Stimulated activated naive CD4-positive, alpha-beta T cell (primary cell): Measurements from ENCODE around the gene ERH.
"Not testable (repeated sequence)": the region's sequence is repeated elsewhere in the genome, so short reads cannot be mapped to it uniquely, and the experiment has no call there.

ENCODE experiments used
- DNase-seq, 6 experiments: peaks; one replicate each; lab custom pipeline; 2025; lab: John Stamatoyannopoulos, UW

ERH gene

DNA sequence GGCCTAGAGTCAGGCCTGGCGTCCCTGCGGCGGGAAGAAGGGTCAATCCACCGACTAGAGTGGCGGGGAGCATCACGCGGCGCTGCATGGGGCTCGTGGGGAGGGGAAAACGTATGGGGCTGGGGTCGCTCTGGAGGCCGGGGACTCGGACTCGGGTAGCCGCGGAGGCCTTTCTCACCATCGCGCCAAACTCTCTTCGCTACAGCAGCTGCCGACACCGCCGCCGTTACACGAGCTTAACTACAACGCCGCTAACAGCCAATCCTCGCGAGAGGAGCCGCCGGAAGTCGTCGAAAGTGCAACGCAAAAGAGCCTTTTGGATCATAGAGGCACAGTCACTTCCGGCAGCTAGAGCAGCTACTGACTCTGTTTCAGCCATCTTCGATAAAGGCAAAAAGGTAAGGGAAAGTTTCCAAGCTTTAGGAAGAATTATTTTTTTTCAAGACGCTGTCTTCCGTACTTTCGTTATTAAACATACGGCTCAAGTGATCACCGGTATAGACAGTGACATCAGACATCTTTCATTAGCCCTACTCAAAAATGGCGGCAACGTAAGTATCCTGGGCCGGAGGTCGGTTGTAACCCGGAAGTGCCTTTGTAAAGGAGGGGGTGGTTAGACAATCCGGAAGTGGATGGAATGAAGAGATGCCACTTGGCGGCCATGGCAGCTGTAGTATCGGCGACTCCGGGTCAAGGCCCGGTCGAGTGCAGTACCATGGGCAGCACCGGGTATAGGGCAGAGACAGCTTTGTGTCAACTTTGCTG lies at the start of gene ERH, which contains the start of gene SLC39A9:
Gene ERH, minus strand, starts transcription at position 247 of the 765 bp plus-strand sequence. Its CDS starts 66 bp downstream, at position 181.
Gene SLC39A9, plus strand, starts transcription at position 640 of the 765 bp plus-strand sequence. CDS start 678 bp downstream, outside the sequence.
- peak; percentile 86 to 97 (median 95) for DNase-seq

DNA sequence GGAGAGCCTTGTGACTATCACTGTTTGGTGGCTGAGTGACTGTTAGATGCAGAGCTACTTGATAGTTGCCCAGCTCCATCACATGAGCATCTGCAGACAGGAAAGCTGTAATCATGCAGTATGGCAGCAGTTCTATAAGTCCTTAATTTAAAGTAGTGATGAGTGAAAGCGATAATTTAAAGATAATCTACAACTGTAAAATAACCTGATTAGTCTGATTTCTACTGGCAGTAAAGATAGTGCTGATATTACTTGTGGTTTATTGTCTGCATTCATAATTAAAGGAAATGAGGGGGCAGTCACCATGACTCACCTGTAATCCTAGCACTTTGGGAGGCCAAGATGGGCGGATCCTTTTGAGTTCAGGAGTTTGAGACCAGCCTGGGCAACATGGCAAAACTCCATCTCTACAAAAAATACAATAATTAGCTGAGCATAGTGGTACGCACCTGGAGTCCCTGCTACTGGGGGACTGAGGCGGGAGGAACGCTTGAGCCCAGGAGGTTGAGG lies 45.3 kb upstream of the ERH start:
- DNase-seq, result no peak

DNA sequence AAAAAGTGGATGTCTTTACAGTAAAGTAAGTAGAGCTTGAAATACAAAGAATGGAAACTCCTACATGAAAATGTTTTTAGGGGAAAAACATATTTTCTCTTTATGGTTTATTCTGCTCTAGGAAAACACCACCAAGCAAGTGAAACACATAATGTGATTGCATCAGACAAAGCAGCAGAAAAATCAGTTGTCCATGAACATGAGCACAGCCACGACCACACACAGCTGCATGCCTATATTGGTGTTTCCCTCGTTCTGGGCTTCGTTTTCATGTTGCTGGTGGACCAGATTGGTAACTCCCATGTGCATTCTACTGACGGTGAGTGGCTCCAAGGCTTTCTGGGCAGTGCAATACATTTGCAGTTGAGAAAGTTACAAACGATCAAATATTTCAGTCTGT lies 43.8 kb upstream of the ERH start:
- DNase-seq, result no peak

DNA sequence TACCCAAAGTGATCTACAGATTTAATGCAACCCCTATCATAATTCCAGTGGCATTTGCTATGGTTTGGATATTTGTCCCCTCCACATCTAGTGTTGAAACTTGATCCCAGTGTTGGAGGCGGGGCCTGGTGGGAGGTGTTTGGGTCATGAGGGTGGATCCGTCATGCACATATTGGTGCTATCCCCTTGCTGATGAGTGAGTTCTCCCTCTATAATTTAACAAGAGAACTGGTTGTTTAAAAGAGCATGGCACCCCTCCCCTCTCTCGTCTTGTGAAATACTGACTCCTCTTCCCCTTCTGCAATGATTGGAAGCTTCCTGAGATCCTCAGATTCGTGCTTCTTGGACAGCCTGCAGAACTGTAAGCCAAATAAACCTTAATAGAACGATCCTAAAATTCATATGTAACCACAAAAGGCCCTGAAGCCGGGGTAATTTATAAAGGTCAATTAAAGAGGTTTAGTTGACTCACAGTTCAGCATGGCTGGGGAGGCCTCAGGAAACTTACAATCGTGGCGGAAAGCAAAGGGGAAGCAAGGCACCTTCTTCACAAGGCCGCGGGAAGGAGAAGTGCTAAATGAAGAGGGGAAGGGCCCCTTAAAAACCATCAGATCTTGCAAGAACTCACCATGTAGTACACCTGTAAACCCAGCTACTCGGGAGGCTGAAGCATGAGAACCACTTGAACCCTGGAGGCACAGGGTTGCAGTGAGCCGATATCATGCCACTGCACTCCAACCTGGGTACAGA lies 41.6 kb upstream of the ERH start:
- no peak for DNase-seq

DNA sequence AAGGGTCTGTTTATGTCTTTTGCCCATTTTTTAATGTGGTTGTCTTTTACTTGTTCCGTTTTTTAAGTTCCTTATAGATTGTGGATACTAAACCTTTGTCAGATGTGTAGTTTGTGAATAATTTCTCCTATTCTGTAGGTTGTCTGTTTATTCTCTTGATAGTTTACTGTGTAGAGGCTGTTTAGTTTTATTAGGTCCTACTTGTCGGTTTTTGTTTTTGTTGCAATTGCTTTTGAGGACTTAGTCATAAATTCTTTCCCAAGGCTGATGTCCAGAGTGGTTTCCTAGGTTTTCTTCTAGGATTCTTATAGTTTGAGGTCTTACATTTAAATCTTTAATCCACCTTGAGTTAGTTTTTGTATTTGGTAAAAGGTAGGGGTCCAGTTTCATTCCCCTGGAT lies 34.3 kb upstream of the ERH start:
- DNase-seq, result no peak

DNA sequence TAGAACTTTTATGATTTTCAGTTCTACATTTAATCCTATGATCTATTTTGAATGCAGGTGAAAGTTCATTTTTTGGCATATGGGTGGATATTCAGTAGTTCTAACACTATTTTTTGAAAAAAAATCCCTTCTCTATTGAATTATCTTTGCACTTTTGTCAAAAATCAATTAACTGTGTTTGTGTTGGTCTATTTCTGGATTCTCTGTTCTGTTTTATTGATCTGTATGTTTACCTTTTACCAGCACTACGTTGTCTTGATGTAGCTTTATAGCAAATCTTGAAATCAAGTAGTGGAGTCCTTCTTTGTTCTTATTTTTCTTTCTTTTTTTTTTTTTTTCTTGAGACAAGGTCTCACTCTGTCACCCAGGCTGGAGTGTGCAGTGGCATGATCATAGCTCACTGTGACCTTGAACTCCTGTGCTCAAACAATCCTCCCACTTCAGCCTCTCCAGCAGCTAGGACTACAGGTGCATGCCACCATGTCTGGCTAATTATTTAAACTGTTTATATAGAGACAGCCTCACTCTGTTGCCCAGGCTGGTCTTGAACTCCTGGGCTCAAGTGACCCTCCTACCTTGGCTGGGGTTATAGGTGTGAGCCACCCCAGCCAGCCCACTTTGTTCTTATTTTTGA lies 32.3 kb upstream of the ERH start:
- no peak for DNase-seq

DNA sequence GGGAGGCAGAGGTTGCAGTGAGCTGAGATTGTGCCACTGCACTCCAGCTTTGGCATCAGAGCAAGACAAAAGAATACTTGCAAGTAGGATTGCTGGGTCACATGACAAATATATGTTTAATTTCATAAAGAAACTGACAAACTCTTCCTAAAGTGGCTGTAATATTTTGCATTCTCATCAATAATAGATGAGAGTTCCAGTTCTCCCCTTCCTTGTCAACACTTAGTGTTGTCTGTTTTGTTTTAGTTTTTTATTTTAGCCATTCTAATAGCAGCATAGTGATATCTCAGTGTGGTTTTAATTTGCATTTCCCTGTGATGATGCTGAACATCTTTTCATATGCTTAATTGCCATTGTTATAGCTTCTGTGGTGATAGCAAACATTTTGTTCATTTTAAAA lies 31.5 kb upstream of the ERH start:
- no peak for DNase-seq

DNA sequence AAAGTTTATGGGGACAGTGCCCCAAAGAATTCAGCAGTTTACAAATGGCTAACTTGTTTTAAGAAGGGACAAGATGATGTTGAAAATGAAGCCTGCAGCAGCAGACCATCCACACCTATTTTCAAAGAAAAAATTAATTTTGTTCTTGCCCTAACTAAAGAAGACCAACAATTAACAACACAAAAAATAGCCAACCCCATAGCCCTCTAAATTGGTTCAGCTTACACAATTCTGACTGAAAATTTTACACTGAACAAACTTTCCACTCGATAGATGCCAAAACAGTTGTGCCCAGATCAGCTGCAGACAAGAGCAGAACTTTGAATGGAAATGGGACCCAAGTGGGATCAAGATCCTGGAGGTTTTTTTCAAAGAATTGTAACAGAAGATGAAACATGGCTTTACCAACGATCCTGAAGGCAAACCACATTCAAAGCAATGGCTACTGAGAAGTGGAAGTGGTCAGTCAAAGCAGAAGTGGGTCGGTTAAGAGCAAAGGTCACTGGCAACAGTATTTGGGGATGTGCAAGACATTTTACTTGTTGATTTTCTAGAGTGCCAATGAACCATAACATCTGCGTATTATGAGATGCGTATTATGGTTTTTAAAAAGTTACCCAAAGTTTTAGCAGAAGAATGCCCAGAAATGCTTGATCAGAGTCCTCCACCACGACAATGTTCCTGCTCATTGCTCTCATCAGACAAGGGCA lies 30.3 kb upstream of the ERH start:
- no peak for DNase-seq

DNA sequence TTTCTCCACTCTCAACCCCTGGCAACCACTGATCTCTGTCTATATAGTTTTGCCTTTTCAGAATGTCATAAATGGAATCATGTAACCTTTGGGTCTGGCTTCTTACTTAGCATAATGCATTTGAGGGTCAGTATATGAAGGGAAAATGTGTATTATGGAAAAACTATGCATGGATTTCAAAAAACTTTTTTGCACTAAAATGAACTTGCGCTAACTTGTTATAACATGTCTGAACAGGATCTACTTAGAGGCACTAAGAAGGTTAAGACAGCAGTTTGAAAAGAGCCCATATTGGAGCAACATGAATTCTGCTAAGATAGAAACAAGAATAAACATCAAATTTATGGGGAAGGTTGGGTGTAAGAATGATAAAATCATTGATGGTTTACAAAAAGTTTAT lies 29.5 kb upstream of the ERH start:
- no peak for DNase-seq

DNA sequence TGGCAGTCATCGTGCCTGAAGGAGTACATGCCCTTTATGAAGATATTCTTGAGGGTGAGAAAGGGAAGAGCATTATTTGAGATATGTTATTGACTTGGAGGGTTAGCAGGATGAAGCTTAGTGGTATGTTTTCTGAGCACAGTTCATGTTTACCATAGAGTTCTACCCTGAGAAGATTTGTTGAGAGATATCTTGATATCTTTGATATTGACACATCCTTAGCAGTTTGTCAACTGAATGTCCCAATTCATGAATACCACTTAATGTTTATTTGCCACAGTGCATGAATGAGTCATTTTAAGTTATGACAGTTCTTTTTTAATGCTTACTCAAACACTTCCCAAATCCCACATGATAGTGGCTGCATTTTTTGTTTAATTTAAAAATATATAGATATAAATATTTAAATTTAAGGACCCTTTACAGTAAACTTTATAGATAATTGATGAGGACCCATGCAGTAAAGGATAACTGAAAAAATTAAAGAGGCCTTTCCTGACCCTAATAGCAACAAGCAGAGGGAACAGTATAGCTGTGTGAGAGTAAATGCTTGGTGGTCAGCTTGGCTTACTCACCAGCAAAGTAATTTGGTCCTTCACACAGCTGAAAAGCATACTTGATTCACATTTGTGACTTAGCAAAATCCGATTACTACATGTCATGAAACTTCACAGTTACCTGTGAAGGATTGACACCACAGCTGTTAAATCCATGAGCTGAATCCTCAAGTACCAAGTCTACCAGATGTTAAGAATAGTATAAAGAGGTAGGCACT lies 26.2 kb upstream of the ERH start:
- no peak for DNase-seq

DNA sequence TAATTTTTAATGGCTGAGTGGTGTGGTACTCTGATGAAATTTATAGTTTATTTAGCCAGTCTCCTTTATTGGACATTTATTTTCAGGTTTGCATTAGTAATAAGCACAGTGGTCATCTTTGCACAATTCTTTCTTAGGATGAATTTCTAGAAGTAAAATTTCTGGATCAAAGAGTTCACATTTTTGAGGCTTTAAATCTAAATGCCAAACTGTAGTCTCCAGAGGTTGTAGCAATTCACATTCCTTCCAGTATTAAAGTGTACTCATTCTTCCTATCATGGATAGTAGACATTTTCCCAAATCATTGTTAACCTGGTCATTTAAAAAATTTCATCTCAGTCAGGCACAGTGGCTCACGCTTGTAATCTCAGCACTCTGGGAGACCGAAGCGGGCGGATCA lies 25.2 kb upstream of the ERH start:
- no peak for DNase-seq

DNA sequence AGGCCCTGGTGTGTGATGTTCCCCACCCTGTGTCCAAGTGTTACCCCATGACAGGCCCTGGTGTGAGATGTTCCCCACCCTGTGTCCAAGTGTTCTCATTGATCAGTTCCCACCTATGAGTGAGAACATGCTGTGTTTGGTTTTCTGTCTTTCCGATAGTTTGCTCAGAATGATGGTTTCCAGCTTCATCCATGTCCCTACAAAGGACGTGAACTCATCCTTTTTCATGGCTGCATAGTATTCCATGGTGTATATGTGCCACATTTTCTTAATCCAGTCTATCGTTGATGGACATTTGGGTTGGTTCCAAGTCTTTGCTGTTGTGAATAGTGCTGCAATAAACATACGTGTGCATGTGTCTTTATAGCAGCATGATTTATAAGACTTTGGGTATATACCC lies 18.0 kb upstream of the ERH start:
- DNase-seq, result not testable (repeated sequence)

DNA sequence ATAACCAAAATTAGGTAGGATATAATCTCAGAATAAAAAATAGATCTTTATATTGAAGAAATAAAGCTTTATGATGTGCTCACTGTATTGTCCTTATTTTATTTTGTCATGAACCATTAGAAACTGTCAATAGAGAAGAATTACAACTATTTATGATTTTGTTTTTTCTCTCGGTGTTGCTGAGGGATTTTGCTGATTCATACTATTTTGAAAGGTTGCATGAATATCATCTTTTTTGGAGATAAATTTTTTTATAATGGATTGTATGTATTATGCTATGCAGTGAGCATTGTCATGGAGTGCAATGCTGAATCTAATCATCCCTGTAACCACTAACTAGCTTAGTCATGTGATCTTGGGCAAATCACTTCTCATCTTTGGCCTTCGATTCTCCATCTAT lies 15.4 kb upstream of the ERH start:
- DNase-seq, result no peak

DNA sequence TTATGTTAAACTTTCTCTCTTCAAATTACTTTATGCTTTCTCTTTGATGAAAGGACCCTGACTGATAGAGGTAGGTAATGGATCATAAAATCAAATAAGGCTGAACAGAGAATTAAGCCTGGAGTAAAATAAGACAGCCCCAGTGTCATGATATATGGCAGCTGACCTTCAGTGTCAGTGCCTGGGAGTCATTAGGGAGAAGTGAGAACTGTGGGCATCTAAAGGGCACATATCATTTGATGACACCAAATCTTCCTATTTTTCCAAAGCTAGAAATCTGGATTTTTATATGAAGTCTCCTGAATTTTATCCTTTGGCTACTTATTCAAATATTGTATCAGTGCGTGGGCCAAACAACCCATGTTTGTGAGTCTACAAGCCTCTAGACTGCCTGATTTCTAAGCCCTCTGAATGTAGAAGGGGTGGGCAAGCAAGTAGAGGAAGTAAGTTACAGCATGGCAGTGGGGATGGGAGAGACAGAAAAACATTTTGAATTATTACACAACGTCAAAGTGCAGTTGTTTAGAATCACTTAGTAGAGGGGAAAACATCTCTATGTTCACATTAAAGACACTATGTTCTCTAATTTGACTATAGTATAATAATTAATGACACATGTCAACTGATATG lies 10.3 kb upstream of the ERH start:
- no peak for DNase-seq

DNA sequence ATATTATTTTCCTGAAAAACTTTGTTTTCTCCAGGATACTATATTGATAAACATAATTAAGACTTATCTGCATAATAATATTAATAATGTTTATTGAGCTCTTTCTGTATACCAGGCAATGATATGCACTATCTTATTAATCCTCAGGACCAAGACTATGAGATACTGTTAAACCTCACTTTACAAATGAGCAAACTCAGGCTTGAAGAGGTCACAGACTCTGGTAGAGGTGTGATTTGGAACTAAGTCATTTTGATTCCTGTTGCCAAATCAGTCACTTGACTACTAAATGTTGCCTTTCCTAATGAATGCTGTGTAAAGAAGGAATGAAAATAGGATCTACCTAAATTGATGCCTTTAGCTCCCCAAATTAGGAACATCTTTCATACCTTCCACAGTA lies 7.7 kb upstream of the ERH start:
- no peak for DNase-seq

DNA sequence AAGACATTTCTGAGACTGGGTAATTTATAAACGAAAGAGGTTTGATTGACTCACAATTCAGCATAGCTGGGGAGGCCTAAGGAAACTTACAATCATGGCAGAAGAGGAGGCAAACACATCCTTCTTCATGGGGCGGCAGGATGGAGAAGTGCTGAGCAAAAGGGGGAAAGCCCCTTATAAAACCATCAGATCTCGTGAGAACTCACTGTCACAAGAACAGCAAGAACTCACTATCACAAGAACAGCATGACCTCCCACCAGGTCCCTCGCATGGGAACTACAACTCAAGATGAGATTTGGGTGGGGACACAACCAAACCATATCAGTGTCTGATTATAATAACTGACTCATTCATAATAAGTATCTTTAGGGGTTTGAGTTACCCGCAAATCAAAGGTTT lies 6.8 kb upstream of the ERH start:
- DNase-seq, result no peak

DNA sequence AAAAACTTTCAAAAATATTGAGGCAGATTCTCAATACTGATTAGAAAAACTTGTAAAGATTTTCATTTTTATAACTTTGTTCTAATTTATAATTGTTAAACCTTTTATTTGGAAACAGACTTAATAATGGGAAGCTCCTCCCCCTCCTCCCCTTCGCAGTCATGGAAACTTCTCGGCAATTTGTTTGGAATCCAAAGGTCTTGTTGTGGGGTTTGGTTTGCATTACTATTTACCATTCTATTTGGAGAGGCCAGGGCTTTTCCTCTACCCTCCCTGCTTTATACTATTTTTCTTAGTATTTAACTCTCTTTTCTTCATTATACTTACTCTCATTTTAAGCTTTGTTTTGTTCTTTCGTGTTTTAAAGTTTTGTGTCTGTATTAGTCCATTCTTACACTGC lies 6.4 kb upstream of the ERH start:
- DNase-seq, result no peak

DNA sequence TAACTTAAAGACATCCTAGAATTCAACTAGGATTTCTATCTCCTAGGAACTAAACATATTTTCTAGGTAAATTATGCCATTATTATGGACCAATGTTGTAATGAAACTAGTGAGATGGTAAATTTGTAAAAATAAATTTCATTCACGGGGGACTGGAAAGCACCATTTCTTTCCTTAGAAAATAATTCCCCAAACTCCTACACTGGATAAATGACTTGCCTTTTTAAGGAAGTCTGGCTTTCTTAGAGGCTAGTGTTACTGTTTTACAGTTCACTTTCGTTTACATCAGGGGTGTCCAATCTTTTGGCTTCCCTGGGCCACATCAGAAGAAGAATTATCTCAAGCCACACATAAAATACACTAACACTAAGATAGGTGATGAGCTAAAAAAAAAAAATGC lies 3.7 kb upstream of the ERH start:
- DNase-seq, result no peak

DNA sequence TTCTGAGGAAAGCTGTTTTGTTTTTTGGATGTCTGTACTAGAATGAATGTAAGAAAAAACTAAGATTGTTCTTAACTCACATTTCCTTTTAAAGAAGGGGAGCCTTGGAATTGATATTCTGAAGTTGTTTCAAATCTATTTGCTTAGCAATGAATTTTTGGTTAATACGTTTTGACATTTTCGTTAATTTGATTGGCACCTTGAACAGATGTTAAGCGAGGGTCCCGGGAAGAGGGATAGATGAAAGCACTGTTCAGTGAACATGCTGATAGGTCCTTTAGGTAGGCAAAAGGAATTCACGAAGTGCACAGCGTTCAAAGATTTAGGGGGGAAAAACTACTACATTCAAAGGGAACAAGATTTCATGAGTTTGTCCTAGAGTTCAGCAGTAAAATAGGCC lies 2.1 kb upstream of the ERH start:
- no peak for DNase-seq

DNA sequence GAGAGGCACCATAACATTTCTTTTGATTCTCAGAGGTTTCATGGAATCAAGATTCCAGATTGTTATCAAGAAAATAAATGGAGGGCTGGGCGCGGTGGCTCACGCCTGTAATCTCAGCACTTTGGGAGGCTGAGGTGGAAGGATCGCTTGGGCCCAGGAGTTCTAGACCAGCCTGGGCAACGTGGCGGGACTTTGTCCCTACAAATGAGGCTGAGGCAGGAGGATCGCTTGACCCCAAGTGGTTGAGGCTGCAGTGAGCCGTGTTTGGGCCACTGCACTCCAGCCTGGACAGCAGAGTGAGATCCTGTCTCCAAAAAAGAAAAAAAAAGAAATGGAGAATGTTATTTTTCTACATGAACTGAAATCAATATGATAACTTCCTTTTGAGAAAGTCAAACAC lies 1.7 kb upstream of the ERH start:
- no peak for DNase-seq

DNA sequence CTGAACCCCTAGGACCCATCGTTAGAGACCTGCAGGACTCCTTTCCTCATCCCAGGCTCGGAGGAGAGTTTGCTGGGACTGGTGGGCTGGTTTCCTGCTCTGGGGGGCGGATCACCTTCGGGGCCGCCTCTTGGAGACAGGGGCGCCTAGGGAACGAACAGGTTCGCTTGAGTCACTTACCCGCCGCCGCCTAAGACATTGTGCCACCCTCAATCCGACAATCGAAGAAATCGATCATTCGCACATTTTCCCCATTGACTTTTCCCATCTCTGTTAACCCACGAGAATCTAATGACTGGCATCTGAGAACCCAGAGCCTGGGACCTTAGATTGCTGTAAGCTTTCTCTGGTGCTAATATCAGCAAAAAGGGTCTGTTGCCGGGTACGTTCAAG lies 715 bp upstream of the ERH start:
- DNase-seq, result no peak
